Memory B cell (primary cell): ENCODE results near the gene ZNF512.
"Not testable (repeated sequence)": the region's sequence is repeated elsewhere in the genome, so short reads cannot be mapped to it uniquely, and the experiment has no call there.

Experiments used
- ATAC-seq: fragments of 150-1000 bp; cut with Tn5 transposase; 2 replicates; pipeline ENCODE4 v1.10.0; 2021; ENCODE audit warnings: low read depth, mild to moderate bottlenecking, moderate library complexity
- DNase-seq, 2 donors: peaks; one replicate each; pipeline ENCODE4 v3.0.0; 2022; ENCODE audit warnings: low spot score in 2 of 2
- H3K27ac Mint-ChIP-seq: one replicate; pipeline ENCODE4 v1.8.0; 2022; ENCODE audit warnings: mild to moderate bottlenecking, moderate library complexity, mixed read lengths
- H3K27me3 Mint-ChIP-seq: one replicate; pipeline ENCODE4 v1.8.0; 2022; ENCODE audit warnings: mixed read lengths
- H3K36me3 Mint-ChIP-seq: one replicate; pipeline ENCODE4 v1.8.0; 2022; ENCODE audit warnings: mild to moderate bottlenecking, mixed read lengths
- H3K4me1 Mint-ChIP-seq: one replicate; pipeline ENCODE4 v1.8.0; 2022; ENCODE audit warnings: mixed read lengths
- H3K4me3 Mint-ChIP-seq: one replicate; pipeline ENCODE4 v1.8.0; 2022; ENCODE audit warnings: mild to moderate bottlenecking, moderate library complexity, mixed read lengths
- H3K9me3 Mint-ChIP-seq: one replicate; pipeline ENCODE4 v1.8.0; 2022; ENCODE audit warnings: mixed read lengths

The ZNF512 gene

GRCh38 chr2:27595412-27595811 lies 12.6 kb downstream of the ZNF512 start:
- H3K36me3 Mint-ChIP-seq, result peaks cover 53% of the 10 kb centered on the region
- ATAC-seq, H3K4me1 Mint-ChIP-seq, H3K27ac Mint-ChIP-seq, H3K4me3 Mint-ChIP-seq, DNase-seq, H3K9me3 Mint-ChIP-seq, H3K27me3 Mint-ChIP-seq: not testable (repeated sequence)

DNA sequence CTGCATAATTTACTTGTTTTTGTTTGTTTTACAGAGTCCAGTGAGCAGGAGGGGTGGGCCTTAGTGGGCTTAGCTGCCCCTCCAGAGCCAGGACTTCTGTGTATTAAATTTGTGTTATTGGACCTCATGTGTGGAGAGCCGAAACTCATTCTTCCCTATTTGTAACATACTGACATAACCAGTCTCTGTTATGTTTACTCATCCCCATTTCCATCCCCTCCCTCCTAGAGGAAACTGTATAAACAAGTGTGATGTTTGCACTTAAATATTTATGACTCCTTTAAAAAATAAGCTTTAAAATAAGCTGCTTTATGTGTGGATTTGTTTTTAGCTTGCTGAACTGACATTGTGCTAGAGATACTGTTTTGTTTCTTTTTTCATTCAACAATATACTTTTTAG lies 13.8 kb downstream of the ZNF512 start:
- H3K9me3 Mint-ChIP-seq, result peaks cover 3% of the 10 kb centered on the region
- H3K27ac Mint-ChIP-seq, result no peak overlapping the region
- peaks cover 53% of the 10 kb centered on the region for H3K36me3 Mint-ChIP-seq
- DNase-seq, result no peak
- no peak overlapping the region for H3K4me3 Mint-ChIP-seq
- peaks cover 4% of the 10 kb centered on the region for H3K4me1 Mint-ChIP-seq
- no peaks in the 10 kb centered on the region for H3K27me3 Mint-ChIP-seq
- no peak for ATAC-seq

- H3K4me1 Mint-ChIP-seq, result no peaks in the 10 kb centered on the region
- ATAC-seq (no peak), DNase-seq (no peak)
- H3K36me3 Mint-ChIP-seq, result peaks cover 39% of the 10 kb centered on the region
- no peak overlapping the region for H3K4me3 Mint-ChIP-seq
- H3K9me3 Mint-ChIP-seq, result no peaks in the 10 kb centered on the region
- H3K27me3 Mint-ChIP-seq, result no peaks in the 10 kb centered on the region
- H3K27ac Mint-ChIP-seq, result no peak overlapping the region
These were observed 23.8 kb downstream of the ZNF512 start for GRCh38 chr2:27606611-27607010.

GRCh38 chr2:27613985-27614384 lies 31.1 kb downstream of the ZNF512 start:
- H3K4me1 Mint-ChIP-seq, result no peaks in the 10 kb centered on the region
- H3K27ac Mint-ChIP-seq, result no peak overlapping the region

DNA sequence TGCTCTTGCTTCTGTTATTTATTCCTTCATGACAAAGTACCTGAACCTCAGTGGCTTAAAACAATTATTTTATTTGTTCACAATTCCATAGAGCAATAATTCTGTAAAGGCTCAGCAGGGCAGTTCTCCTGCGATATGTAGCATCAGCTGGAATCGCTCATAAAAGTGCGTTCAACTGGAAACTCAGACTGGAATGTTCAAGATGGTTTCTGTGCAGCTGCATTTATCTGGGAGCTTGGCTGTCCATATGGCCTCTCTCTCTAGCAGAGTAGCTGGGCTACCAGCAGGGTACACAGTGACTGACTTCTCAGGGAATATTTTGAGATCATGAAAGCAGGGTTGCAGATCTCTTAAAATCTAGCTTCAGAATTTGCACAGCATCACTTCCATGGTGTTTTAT lies 32.5 kb downstream of the ZNF512 start:
- DNase-seq, result no peak
- Mint-ChIP-seq H3K36me3 (peaks cover 37% of the 10 kb centered on the region), H3K9me3 (no peaks in the 10 kb centered on the region), H3K4me1 (no peaks in the 10 kb centered on the region), H3K27me3 (no peaks in the 10 kb centered on the region), H3K4me3 (no peak overlapping the region), H3K27ac (no peak overlapping the region)
- ATAC-seq, result no peak

More at GRCh38 chr2:27613985-27614384, 31.1 kb downstream of the ZNF512 start:
- no peaks in the 10 kb centered on the region for H3K9me3 Mint-ChIP-seq
- H3K36me3 Mint-ChIP-seq, result peaks cover 33% of the 10 kb centered on the region
- no peak overlapping the region for H3K4me3 Mint-ChIP-seq
- DNase-seq (no peak), ATAC-seq (no peak)
- no peaks in the 10 kb centered on the region for H3K27me3 Mint-ChIP-seq

DNA sequence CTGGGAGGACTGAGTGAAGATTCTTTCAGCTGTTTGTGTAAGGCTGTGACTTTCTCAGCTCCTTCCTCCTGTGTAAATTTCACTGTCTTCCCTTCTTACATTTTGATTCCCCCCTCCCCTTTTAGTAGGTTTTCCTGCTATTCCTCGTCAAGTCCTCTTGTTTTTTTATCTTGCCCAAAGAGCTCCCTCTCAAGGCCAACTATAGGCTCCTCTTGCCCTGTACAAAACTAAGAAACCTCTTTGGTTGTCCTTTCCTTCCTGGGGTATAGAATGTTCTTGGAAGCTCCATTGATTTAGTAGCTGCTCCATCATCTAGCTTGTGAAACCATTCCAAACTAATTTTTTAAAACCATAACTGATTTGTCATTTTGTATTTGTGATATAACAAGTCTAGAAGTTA lies 38.7 kb downstream of the ZNF512 start:
- ATAC-seq (no peak), DNase-seq (no peak)
- Mint-ChIP-seq H3K9me3 (no peaks in the 10 kb centered on the region), H3K4me3 (no peak overlapping the region), H3K4me1 (no peaks in the 10 kb centered on the region), H3K27me3 (no peaks in the 10 kb centered on the region), H3K27ac (no peak overlapping the region), H3K36me3 (peaks cover 44% of the 10 kb centered on the region)

GRCh38 chr2:27622921-27623384 lies 40.1 kb downstream of the ZNF512 start:
- DNase-seq (no peak), ATAC-seq (no peak)
- Mint-ChIP-seq H3K27ac (peak overlapping the region; percentile 16), H3K4me3 (no peak overlapping the region), H3K36me3 (peaks cover 35% of the 10 kb centered on the region), H3K9me3 (no peaks in the 10 kb centered on the region), H3K27me3 (no peaks in the 10 kb centered on the region), H3K4me1 (no peaks in the 10 kb centered on the region)

DNA sequence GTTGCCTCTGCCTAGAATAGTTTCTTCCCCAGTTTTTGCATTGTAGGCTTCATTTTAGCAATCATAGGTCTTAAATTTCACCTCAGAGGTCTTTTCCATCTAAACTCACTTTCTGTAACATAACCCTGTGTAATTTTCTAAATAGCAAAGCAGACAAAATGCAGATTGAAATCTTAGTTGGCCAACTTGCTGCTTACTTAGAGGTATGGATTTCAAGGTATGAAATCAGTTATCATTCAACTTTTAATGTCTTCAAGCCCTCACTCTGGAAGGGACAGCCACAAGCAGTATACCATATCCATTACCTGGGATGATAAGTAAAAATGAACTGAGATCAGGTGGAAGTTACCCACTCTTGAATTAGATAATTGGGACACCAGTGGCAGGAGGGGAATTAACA lies 42.1 kb downstream of the ZNF512 start:
- no peak overlapping the region for H3K4me3 Mint-ChIP-seq
- no peak for DNase-seq
- no peaks in the 10 kb centered on the region for H3K9me3 Mint-ChIP-seq
- peaks cover 31% of the 10 kb centered on the region for H3K36me3 Mint-ChIP-seq
- no peaks in the 10 kb centered on the region for H3K4me1 Mint-ChIP-seq
- no peaks in the 10 kb centered on the region for H3K27me3 Mint-ChIP-seq
- ATAC-seq, result no peak
- H3K27ac Mint-ChIP-seq, result no peak overlapping the region

- H3K27me3 Mint-ChIP-seq, H3K4me3 Mint-ChIP-seq, DNase-seq, H3K4me1 Mint-ChIP-seq, ATAC-seq, H3K9me3 Mint-ChIP-seq: not testable (repeated sequence)
- Mint-ChIP-seq H3K27ac (peak overlapping the region; percentile 64), H3K36me3 (peaks cover 31% of the 10 kb centered on the region)
These were observed 43.5 kb downstream of the ZNF512 start for GRCh38 chr2:27626323-27626722.

DNA sequence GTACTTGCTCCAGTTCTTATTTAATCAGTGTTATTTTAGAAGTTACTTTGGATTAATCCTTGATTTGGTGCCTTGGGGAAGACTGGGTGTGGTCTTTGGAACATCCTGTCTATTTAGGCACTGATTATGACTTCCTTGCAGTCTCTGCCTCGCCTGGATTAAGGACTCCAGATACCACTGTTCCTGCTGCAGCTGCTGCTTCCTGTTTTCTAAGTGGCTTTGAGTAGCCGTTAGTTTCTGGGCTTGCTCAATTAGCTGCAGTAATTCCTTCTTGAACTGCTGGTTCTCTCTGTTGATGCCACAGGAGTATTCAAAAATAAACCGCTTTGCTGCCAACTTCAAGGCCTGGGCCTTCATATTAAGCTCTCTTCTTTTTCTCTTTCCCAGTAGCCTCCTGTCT lies 44.1 kb downstream of the ZNF512 start:
- peak overlapping the region; percentile 64 for H3K27ac Mint-ChIP-seq
- not testable (repeated sequence) for H3K9me3 Mint-ChIP-seq, H3K4me3 Mint-ChIP-seq, DNase-seq, H3K27me3 Mint-ChIP-seq, ATAC-seq, H3K4me1 Mint-ChIP-seq
- H3K36me3 Mint-ChIP-seq, result peaks cover 27% of the 10 kb centered on the region

DNA sequence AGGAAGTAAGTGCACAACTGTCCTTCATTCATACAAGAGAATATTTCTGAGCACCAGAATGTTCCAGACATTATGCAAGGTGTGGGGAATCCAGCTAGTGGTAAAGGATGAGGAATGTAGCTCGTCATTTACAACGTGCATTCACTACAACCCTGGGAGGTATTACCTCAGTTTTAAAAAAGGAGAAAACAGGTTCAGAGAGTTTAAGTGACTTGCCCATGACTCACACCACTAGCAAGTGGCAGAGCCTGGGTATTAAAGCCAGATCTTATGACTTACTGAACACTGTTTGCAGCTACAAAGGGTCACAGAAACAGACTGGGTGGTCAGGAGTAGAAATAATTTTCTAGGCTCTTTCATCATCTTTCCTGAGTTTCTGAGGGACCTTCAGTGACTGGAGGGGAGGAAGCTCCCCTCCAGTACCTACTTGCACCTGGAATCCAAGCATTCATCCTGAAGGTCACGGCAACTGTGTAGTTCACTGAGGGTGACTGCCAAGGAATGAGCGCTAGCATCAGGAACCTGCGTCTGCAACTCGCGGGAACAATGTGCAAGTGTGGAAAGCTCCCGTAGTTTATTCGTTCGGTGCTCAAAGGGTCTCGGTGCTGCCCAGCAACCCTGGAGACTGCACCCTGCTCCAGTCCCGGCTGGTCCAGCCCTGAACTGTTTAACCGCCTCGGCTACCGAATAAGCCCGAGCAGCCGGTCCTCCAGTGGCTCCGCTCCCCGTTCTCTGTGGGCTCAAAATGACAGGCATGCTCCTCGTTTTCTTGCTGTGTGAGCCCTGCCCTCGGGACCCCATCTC lies 45.3 kb downstream of the ZNF512 start:
- peak overlapping the region; percentile 33 for H3K4me3 Mint-ChIP-seq
- H3K27me3 Mint-ChIP-seq, result no peaks in the 10 kb centered on the region
- no peaks in the 10 kb centered on the region for H3K9me3 Mint-ChIP-seq
- peaks cover 23% of the 10 kb centered on the region for H3K36me3 Mint-ChIP-seq
- H3K27ac Mint-ChIP-seq, result peak overlapping the region; percentile 64
- ATAC-seq, result peak; percentile 3
- DNase-seq, result no peak
- peaks cover 5% of the 10 kb centered on the region for H3K4me1 Mint-ChIP-seq

GRCh38 chr2:27628767-27629709 lies 46.2 kb downstream of the ZNF512 start, which contains the start of the genes CCDC121 and GPN1:
Gene CCDC121, minus strand, starts transcription at chr2:27629012. Its CDS starts 1,213 bp downstream, at chr2:27627799.
Gene GPN1, plus strand, starts transcription at chr2:27629050. Its CDS starts 9 bp downstream, at chr2:27629059.
- no peaks in the 10 kb centered on the region for H3K27me3 Mint-ChIP-seq
- H3K36me3 Mint-ChIP-seq, result peaks cover 19% of the 10 kb centered on the region
- H3K4me1 Mint-ChIP-seq, result peaks cover 7% of the 10 kb centered on the region
- peak within 1 kb of the TSS; percentile 33 for H3K4me3 Mint-ChIP-seq
- ATAC-seq (peak; percentile 99), DNase-seq (peak; percentile 83 to 87)
- no peaks in the 10 kb centered on the region for H3K9me3 Mint-ChIP-seq
- peak within 1 kb of the TSS; percentile 64 for H3K27ac Mint-ChIP-seq

DNA sequence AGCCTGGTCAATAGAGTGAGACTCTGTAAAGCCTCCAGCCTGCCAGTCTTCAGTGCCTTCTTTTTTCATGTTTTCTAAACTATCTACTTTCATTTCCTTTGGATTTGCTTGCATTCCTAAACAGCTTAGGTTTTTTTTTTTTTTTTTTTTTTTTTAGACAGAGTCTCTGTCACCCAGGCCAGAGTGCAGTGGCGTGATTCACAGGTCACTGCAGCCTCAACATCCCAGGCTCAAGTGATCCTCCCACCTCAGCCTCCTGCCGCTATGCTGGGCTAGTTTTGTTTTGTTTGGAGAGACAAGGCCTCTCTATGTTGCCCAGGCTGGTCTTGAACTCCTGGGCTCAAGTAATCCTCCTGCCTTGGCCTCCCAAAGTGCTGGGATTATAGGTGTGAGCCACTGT lies 47.4 kb downstream of the ZNF512 start:
- Mint-ChIP-seq H3K4me3 (peak overlapping the region; percentile 25), H3K36me3 (peaks cover 23% of the 10 kb centered on the region)
- H3K4me1 Mint-ChIP-seq, H3K9me3 Mint-ChIP-seq, ATAC-seq, H3K27ac Mint-ChIP-seq, DNase-seq, H3K27me3 Mint-ChIP-seq: not testable (repeated sequence)

DNA sequence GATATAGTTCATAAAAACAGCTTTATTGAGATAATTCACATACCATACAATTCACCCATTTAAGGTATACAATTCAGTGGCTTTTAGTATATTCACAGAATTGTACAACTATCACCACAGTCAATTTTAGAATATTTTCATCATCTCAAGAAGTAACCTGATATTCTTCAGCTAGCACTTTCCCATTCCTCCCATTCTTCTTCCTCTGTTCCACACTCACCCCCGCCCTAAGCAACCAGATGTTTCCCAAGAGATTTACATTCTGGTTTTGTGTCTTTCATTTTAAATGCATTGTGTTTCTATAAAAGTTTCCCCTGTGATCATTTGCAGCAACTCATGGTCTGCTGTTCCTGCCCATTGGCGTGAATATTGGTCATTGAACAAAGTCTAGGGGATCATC lies 51.4 kb downstream of the ZNF512 start:
- peaks cover 43% of the 10 kb centered on the region for H3K36me3 Mint-ChIP-seq
- H3K9me3 Mint-ChIP-seq, result no peaks in the 10 kb centered on the region
- ATAC-seq, result no peak
- DNase-seq, result no peak
- H3K4me3 Mint-ChIP-seq, result no peak overlapping the region
- peaks cover 7% of the 10 kb centered on the region for H3K4me1 Mint-ChIP-seq
- H3K27me3 Mint-ChIP-seq, result no peaks in the 10 kb centered on the region
- H3K27ac Mint-ChIP-seq, result no peak overlapping the region
